H1 (cell line): Measurements from ENCODE around the gene OTOS. TPM values are rescaled to one million over a fixed set of nuclear protein-coding genes. Genes with fewer than 3 reads are reported as not detected.

Source experiments
- CTCF ChIA-PET: fragments of 300-600 bp; sonication (Branson Sonifier 250); formaldehyde crosslinking; loops from one replicate; lab custom pipeline; 2021; ENCODE audit not compliant: partially characterized antibody; lab: Charles Lee
- POLR2A ChIA-PET: fragments of 300-600 bp; sonication (Branson Sonifier 250); formaldehyde crosslinking; loops from one replicate; lab custom pipeline; 2021; ENCODE audit warnings: inconsistent platforms; ENCODE audit not compliant: partially characterized antibody; lab: Charles Lee
- DNase-seq, 2 experiments: peaks; one replicate each; pipeline versions ENCODE4 v3.0.0 to v3.0.0-alpha.2; 2010 to 2022; ENCODE audit warnings: low spot score in 2 of 2, low read depth in 1 of 2, mixed read lengths in 1 of 2
- FAIRE-seq: peaks from 2 replicates; lab custom pipeline; 2011; peaks lifted over from hg19 to GRCh38; lab: Jason Lieb, UNC
- H2AFZ ChIP-seq: 2 replicates; pipeline ENCODE4 v1.8.1; 2012; ENCODE audit warnings: low read length, inconsistent platforms
- H2AK5ac ChIP-seq: 2 replicates; pipeline ENCODE4 v1.6.1; 2013; ENCODE audit warnings: low read depth, low read length
- H2BK120ac ChIP-seq: replicated peaks from 2 replicates; pipeline ENCODE3; 2013; ENCODE audit warnings: low read depth, low read length, inconsistent platforms
- H2BK12ac ChIP-seq: 2 replicates; pipeline ENCODE4 v1.6.1; 2013; ENCODE audit warnings: low read depth, low read length
- H2BK15ac ChIP-seq: 2 replicates; pipeline ENCODE4 v1.6.1; 2013; ENCODE audit warnings: low read length
- H2BK20ac ChIP-seq: 2 replicates; pipeline ENCODE4 v1.6.1; 2013; ENCODE audit warnings: low read length
- H2BK5ac ChIP-seq: 2 replicates; pipeline ENCODE4 v1.6.1; 2013; ENCODE audit warnings: low read depth, low read length
- H3K14ac ChIP-seq: 2 replicates; pipeline ENCODE4 v1.6.1; 2013; ENCODE audit warnings: inconsistent platforms; ENCODE audit not compliant: insufficient read length
- H3K18ac ChIP-seq: 2 replicates; pipeline ENCODE4 v1.6.1; 2013; ENCODE audit warnings: low read length; ENCODE audit errors: extremely low read depth
- H3K23ac ChIP-seq: 2 replicates; pipeline ENCODE4 v1.6.1; 2013; ENCODE audit warnings: inconsistent platforms; ENCODE audit not compliant: insufficient read length
- H3K23me2 ChIP-seq: 2 replicates; pipeline ENCODE4 v1.6.1; 2013; ENCODE audit warnings: low read depth, low read length
- H3K27ac ChIP-seq: 2 replicates; pipeline ENCODE4 v1.6.1; 2011; ENCODE audit warnings: low read depth, low read length, inconsistent platforms
- H3K27me3 ChIP-seq, 4 experiments: replicated peaks in 1 of 4; 1 replicate in 1 of 4; 2 replicates in 3 of 4; pipeline versions ENCODE4 v1.6.1 to v1.8.1; 2011 to 2013; ENCODE audit warnings: low read length in 3 of 4, mild to moderate bottlenecking in 3 of 4, inconsistent platforms in 2 of 4, mixed read lengths in 2 of 4, moderate library complexity in 1 of 4; ENCODE audit not compliant: control insufficient read depth in 3 of 4, insufficient read depth in 3 of 4; ENCODE audit errors: extremely low read depth in 1 of 4
- H3K36me3 ChIP-seq, 4 experiments: 2 replicates each; pipeline versions ENCODE4 v1.6.1 to v1.8.1; 2011 to 2013; ENCODE audit warnings: mild to moderate bottlenecking in 4 of 4, low read length in 3 of 4, moderate library complexity in 2 of 4, control low read depth in 1 of 4, inconsistent platforms in 1 of 4; ENCODE audit not compliant: insufficient read depth in 4 of 4, control insufficient read depth in 2 of 4
- H3K4ac ChIP-seq: replicated peaks from 2 replicates; pipeline ENCODE3; 2013; ENCODE audit warnings: low read length, low read depth, mixed read lengths, inconsistent platforms; ENCODE audit not compliant: insufficient read length
- H3K4me1 ChIP-seq, 4 experiments: replicated peaks in 1 of 4; 1 replicate in 1 of 4; 2 replicates in 3 of 4; pipeline versions ENCODE4 v1.6.1 to v1.8.1; 2011 to 2013; ENCODE audit warnings: low read length in 3 of 4, inconsistent platforms in 2 of 4, mixed read lengths in 1 of 4; ENCODE audit not compliant: insufficient read depth in 4 of 4, control insufficient read depth in 3 of 4
- H3K4me2 ChIP-seq, 2 experiments: 2 replicates each; pipeline versions ENCODE4 v1.6.1 to v1.8.1; 2011 to 2013; ENCODE audit warnings: low read depth in 2 of 2, low read length in 2 of 2, control low read depth in 1 of 2, inconsistent platforms in 1 of 2, mild to moderate bottlenecking in 1 of 2; ENCODE audit not compliant: insufficient read depth in 1 of 2
- H3K4me3 ChIP-seq, 4 experiments: fragments of 200-600, 300-600 bp in 1 of 4; sonication (generic), shearing (Covaris generic), sonication (Bioruptor Twin) in 1 of 4; 2 replicates each; pipeline versions ENCODE4 v1.5.1 to v1.8.1; 2011 to 2016; ENCODE audit warnings: low read length in 4 of 4, low read depth in 3 of 4, control low read depth in 2 of 4, inconsistent platforms in 2 of 4, mild to moderate bottlenecking in 2 of 4, mixed read lengths in 1 of 4, moderate library complexity in 1 of 4; ENCODE audit not compliant: insufficient read depth in 2 of 4; ENCODE audit errors: extremely low read depth in 1 of 4
- H3K56ac ChIP-seq: replicated peaks from 2 replicates; pipeline ENCODE3; 2013; ENCODE audit warnings: low read depth, mild to moderate bottlenecking, mixed read lengths, low read length, inconsistent platforms; ENCODE audit not compliant: insufficient read length
- H3K79me1 ChIP-seq: 2 replicates; pipeline ENCODE4 v1.6.1; 2013; ENCODE audit warnings: low read depth, low read length, control low read depth
- H3K79me2 ChIP-seq, 2 experiments: 2 replicates each; pipeline versions ENCODE4 v1.6.1 to v1.8.1; 2012 to 2013; ENCODE audit warnings: low read length in 2 of 2, mild to moderate bottlenecking in 2 of 2, inconsistent platforms in 1 of 2; ENCODE audit not compliant: insufficient read depth in 2 of 2, control insufficient read depth in 1 of 2
- H3K9ac ChIP-seq, 4 experiments: replicated peaks in 1 of 4; 1 replicate in 1 of 4; 2 replicates in 3 of 4; pipeline versions ENCODE4 v1.6.1 to v1.8.1; 2011 to 2013; ENCODE audit warnings: low read depth in 3 of 4, low read length in 3 of 4, control low read depth in 2 of 4, mild to moderate bottlenecking in 2 of 4, moderate library complexity in 2 of 4, inconsistent platforms in 1 of 4; ENCODE audit errors: extremely low read depth in 1 of 4
- H3K9me3 ChIP-seq, 2 experiments: 2 replicates each; pipeline versions ENCODE4 v1.6.1 to v1.8.1; 2012 to 2013; ENCODE audit warnings: mild to moderate bottlenecking in 2 of 2, moderate library complexity in 2 of 2, control low read depth in 1 of 2, inconsistent platforms in 1 of 2, low read depth in 1 of 2, low read length in 1 of 2, mixed read lengths in 1 of 2; ENCODE audit not compliant: insufficient read depth in 2 of 2
- H4K20me1 ChIP-seq, 2 experiments: replicated peaks in 1 of 2; 2 replicates each; pipeline versions ENCODE3 to v1.8.1; 2011 to 2013; ENCODE audit warnings: inconsistent platforms in 2 of 2, low read length in 2 of 2, mild to moderate bottlenecking in 1 of 2; ENCODE audit not compliant: insufficient read depth in 2 of 2, control insufficient read depth in 1 of 2
- H4K5ac ChIP-seq: 2 replicates; pipeline ENCODE4 v1.6.1; 2013; ENCODE audit warnings: low read length, low read depth, mixed read lengths, inconsistent platforms; ENCODE audit not compliant: insufficient read length
- H4K8ac ChIP-seq: 2 replicates; pipeline ENCODE4 v1.8.0; 2013; ENCODE audit warnings: mild to moderate bottlenecking, moderate library complexity, low read length, inconsistent platforms; ENCODE audit not compliant: insufficient read depth; ENCODE audit errors: extremely low read depth
- H4K91ac ChIP-seq: replicated peaks from 2 replicates; pipeline ENCODE3; 2013; ENCODE audit warnings: low read length, mixed read lengths, inconsistent platforms; ENCODE audit not compliant: insufficient read length
- ASH2L ChIP-seq: fragments of 200-600, 300-600 bp; sonication (generic); IDR thresholded peaks from one replicate; pipeline ENCODE4 v1.7.1; 2017; ENCODE audit warnings: low read length
- BCL11A ChIP-seq, 2 experiments: IDR thresholded peaks; one replicate each; pipeline ENCODE4 v1.6.1; 2011; ENCODE audit warnings: low read depth in 2 of 2, low read length in 2 of 2, mild to moderate bottlenecking in 2 of 2
- CHD2 ChIP-seq: IDR thresholded peaks from 2 replicates; pipeline ENCODE4 v1.6.1; 2012; ENCODE audit warnings: low read length, improper control_type of control experiment
- CTBP2 ChIP-seq: IDR thresholded peaks from 2 replicates; pipeline ENCODE4 v1.7.0; 2011; ENCODE audit warnings: borderline replicate concordance, mild to moderate bottlenecking, moderate library complexity, mixed read lengths, low read length; ENCODE audit not compliant: insufficient read depth, insufficient read length
- E2F6 ChIP-seq: IDR thresholded peaks from 2 replicates; pipeline ENCODE4 v1.6.1; 2012; ENCODE audit warnings: inconsistent platforms
- GTF2F1 ChIP-seq: IDR thresholded peaks from 2 replicates; pipeline ENCODE4 v1.6.1; 2012; ENCODE audit warnings: low read depth, low read length, improper control_type of control experiment, borderline replicate concordance
- JUN ChIP-seq: IDR thresholded peaks from 2 replicates; pipeline ENCODE4 v1.6.1; 2011; ENCODE audit warnings: low read depth, mild to moderate bottlenecking, improper control_type of control experiment, low read length
- JUND ChIP-seq: IDR thresholded peaks from 2 replicates; pipeline ENCODE4 v1.6.1; 2011; ENCODE audit warnings: mild to moderate bottlenecking, improper control_type of control experiment, low read length
- KDM5A ChIP-seq: fragments of 200-600 bp; IDR thresholded peaks from 2 replicates; pipeline ENCODE4 v1.7.1; 2012; ENCODE audit warnings: mild to moderate bottlenecking, low read length, inconsistent platforms, mixed read lengths
- NRF1 ChIP-seq: IDR thresholded peaks from 2 replicates; pipeline ENCODE4 v1.6.1; 2011; ENCODE audit warnings: mild to moderate bottlenecking, low read depth, low read length, improper control_type of control experiment
- PHF8 ChIP-seq: fragments of 200-600 bp; sonication (generic); conservative IDR thresholded peaks from 2 replicates; pipeline ENCODE4 v1.7.1; 2012; ENCODE audit warnings: low read depth, mild to moderate bottlenecking, inconsistent platforms, low read length, moderate library complexity
- RNF2 ChIP-seq: fragments of 200-900, 300-1000 bp; sonication (generic); IDR thresholded peaks from 2 replicates; pipeline ENCODE4 v1.7.1; 2016; ENCODE audit warnings: borderline replicate concordance, low read depth, mild to moderate bottlenecking, antibody characterized with exemption, low read length; ENCODE audit not compliant: poor library complexity, severe bottlenecking; ENCODE audit errors: missing control alignments
- SIRT6 ChIP-seq: IDR thresholded peaks from one replicate; pipeline ENCODE4 v1.7.1; 2012; ENCODE audit warnings: low read length, inconsistent platforms
- TAF7 ChIP-seq: optimal IDR thresholded peaks from 2 replicates; pipeline ENCODE3; 2011; ENCODE audit warnings: low read depth, mild to moderate bottlenecking, inconsistent platforms, low read length, moderate library complexity, borderline replicate concordance
- TCF12 ChIP-seq: IDR thresholded peaks from 2 replicates; pipeline ENCODE4 v1.6.1; 2011; ENCODE audit warnings: low read depth, mild to moderate bottlenecking, low read length
- WGBS, 2 experiments: shearing (Covaris generic) in 1 of 2; methylation state at CpG; one replicate each; pipeline versions ENCODE4 v1.1.6 to v1.1.7; 2013 to 2015; ENCODE audit warnings: low lambda C conversion rate in 2 of 2, mixed read lengths in 2 of 2, inconsistent platforms in 1 of 2, low coverage in 1 of 2, missing lambda C conversion rate in 1 of 2; ENCODE audit not compliant: insufficient replicate concordance in 2 of 2, insufficient coverage in 1 of 2, insufficient read length in 1 of 2; ENCODE audit errors: extremely low coverage in 1 of 2, missing lambda C conversion rate in 1 of 2; 5-methylcytosine and 5-hydroxymethylcytosine counted together
- polyA plus RNA-seq, 7 experiments: library from polyadenylated mRNA; depleted of rRNA in 3 of 7; stranded (reverse) in 5 of 7; unstranded in 2 of 7; fragments of >200 nt in 5 of 7; fragments of 200-250 nt in 2 of 7; gene quantifications; 1 replicate in 5 of 7; 2 replicates in 1 of 7; 4 replicates in 1 of 7; pipeline versions ENCODE4 v1.2.1 to v1.2.3, GENCODE V29; 2011 to 2013; ENCODE audit warnings: missing spikeins in 2 of 7, mixed read lengths in 2 of 7
- total RNA-seq: library from RNA; stranded (reverse); fragmentation: NEBNext Ultra II Directional; extraction: Animal tissue kit (Norgen Biotek cat#: 25700); gene quantifications from 2 replicates; pipeline ENCODE4 v1.2.1, GENCODE V29; 2021

Gene OTOS
- total and polyA plus RNA-seq, 2 of the 8 experiments (the other 6 are each of a cell fraction or from before 2014, with no cell fraction given), result 0.17 TPM; not detected in 1

DNA sequence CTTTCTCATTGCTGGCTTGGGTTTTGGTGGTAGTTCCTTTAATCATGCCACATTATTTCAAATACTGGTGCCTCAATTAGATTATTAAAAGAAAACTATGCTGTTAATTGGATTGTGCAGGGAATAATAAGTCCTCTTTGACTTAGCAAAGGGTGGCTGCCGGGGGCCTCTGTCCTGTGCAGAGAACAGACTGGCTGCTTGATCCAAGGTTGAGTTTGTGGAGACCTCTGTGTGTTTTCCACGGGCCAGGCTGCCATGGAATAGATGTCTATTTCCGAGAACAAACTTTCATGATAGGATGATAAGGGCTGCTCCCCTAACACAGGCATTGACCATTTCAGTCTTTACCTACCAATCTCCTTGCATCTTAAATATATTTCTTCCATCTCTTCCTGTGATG lies 30.4 kb upstream of the OTOS start:
- H3K27ac ChIP-seq, result no peak overlapping the region
- no peak overlapping the region for H3K9ac ChIP-seq
- no peak overlapping the region for H4K91ac ChIP-seq
- H3K27me3 ChIP-seq, result no peaks in the 10 kb centered on the region
- ChIA-PET CTCF (no interaction called here), POLR2A (no interaction called here)
- no peaks in the 10 kb centered on the region; the same call in 1 of the 2 replicates for H3K23me2 ChIP-seq
- no peak overlapping the region for H2BK120ac ChIP-seq
- no peak overlapping the region for H3K4me3 ChIP-seq
- no peak overlapping the region for H2AK5ac ChIP-seq
- no peak overlapping the region for H2AFZ ChIP-seq
- no peak overlapping the region for H4K5ac ChIP-seq
- H3K36me3 ChIP-seq, result no peaks in the 10 kb centered on the region
- no peak overlapping the region for H3K18ac ChIP-seq
- no peak overlapping the region for H3K23ac ChIP-seq
- 90% methylated on average over 3 of the region's 3 CpGs; no CpG with 5 or more reads in 1 of the 2 experiments for WGBS, 2 experiments
- H3K4me1 ChIP-seq, result no peaks in the 10 kb centered on the region
- no peak for DNase-seq
- no peak overlapping the region for H2BK15ac ChIP-seq
- H4K8ac ChIP-seq, result no peak overlapping the region
- no peak overlapping the region for H3K14ac ChIP-seq
- H2BK5ac ChIP-seq, result no peak overlapping the region
- no peaks in the 10 kb centered on the region for H3K79me2 ChIP-seq
- no peak overlapping the region for H2BK12ac ChIP-seq
- no peak overlapping the region for H3K56ac ChIP-seq
- H3K4me2 ChIP-seq, result no peak overlapping the region
- H3K79me1 ChIP-seq, result no peaks in the 10 kb centered on the region
- H2BK20ac ChIP-seq, result no peak overlapping the region
- no peaks in the 10 kb centered on the region for H4K20me1 ChIP-seq
- H3K4ac ChIP-seq, result no peak overlapping the region
- no peaks in the 10 kb centered on the region; a peak in 1 of 4 replicates for H3K9me3 ChIP-seq
- no peak for FAIRE-seq
- no peak for TF ChIP-seq RNF2
- no peak for TF ChIP-seq KDM5A
- no peak for TF ChIP-seq E2F6
- no peak for TF ChIP-seq BCL11A (IDR thresholded peaks at IDR 0.05; ENCODE audit: low read depth in 2 of 2, low read length in 2 of 2)
- no peak for TF ChIP-seq CHD2
- TF ChIP-seq TAF7, result no peak
- TF ChIP-seq CTBP2, result no peak
- TF ChIP-seq SIRT6, result no peak
- TF ChIP-seq ASH2L, result no peak
- TF ChIP-seq GTF2F1, result no peak
- no peak for TF ChIP-seq JUND
- TF ChIP-seq NRF1, result no peak
- TF ChIP-seq PHF8, result no peak
- no peak for TF ChIP-seq TCF12
- TF ChIP-seq JUN, result no peak
